ENCODE data around the gene CORO6. TPM values are rescaled to one million over a fixed set of nuclear protein-coding genes. Genes with fewer than 3 reads are reported as not detected.

CORO6 gene
- total and polyA plus RNA-seq, 2 of the 13 experiments (the other 11 are each of a cell fraction or from before 2014, with no cell fraction given) = 0.42 to 0.82 TPM

- TF ChIP-seq ZNF687 (CRISPR knock-in tag; IDR thresholded peaks at IDR 0.05) (peak; percentile 38; the same call in 1 of the 2 replicates), ZNF205 (CRISPR knock-in tag; IDR thresholded peaks at IDR 0.05) (0 out of 2 replicates have a peak, but pooled peaks have one; percentile 0), KDM1A (CRISPR knock-in tag; IDR thresholded peaks at IDR 0.05) (no peak), ZNF367 (CRISPR knock-in tag; IDR thresholded peaks at IDR 0.05; ENCODE audit: borderline replicate concordance) (no peak), MTA3 (CRISPR knock-in tag; IDR thresholded peaks at IDR 0.05) (no peak), ZFP36 (IDR thresholded peaks at IDR 0.05; ENCODE audit: borderline replicate concordance, low read depth, low read length, partially characterized antibody) (no peak), ERF (CRISPR knock-in tag; IDR thresholded peaks at IDR 0.05) (no peak), ZUFSP (CRISPR knock-in tag; IDR thresholded peaks at IDR 0.05; ENCODE audit: borderline replicate concordance) (no peak), ISX (CRISPR knock-in tag; conservative IDR thresholded peaks at IDR 0.05) (no peak), FIP1L1 (IDR thresholded peaks at IDR 0.05; ENCODE audit: borderline replicate concordance, insufficient read depth, low read depth, low read length) (no peak), ZNF775 (CRISPR knock-in tag; IDR thresholded peaks at IDR 0.05; ENCODE audit: borderline replicate concordance) (no peak), ISL2 (CRISPR knock-in tag; IDR thresholded peaks at IDR 0.05) (peak; percentile 5; the same call in 1 of the 2 replicates), CENPX (CRISPR knock-in tag; IDR thresholded peaks at IDR 0.05) (no peak), ZBTB8A (CRISPR knock-in tag; IDR thresholded peaks at IDR 0.05; ENCODE audit: borderline replicate concordance, low read depth) (no peak), ZNF296 (CRISPR knock-in tag; conservative IDR thresholded peaks at IDR 0.05) (no peak), PREB (CRISPR knock-in tag; IDR thresholded peaks at IDR 0.05) (no peak), REST (IDR thresholded peaks at IDR 0.05; ENCODE audit: borderline replicate concordance in 1 of 2, low read depth in 1 of 2, low read length in 2 of 2) (no peak), ZNF567 (CRISPR knock-in tag; IDR thresholded peaks at IDR 0.05; ENCODE audit: borderline replicate concordance) (no peak)
These were observed 32.9 kb downstream of the CORO6 start, which contains the start of gene GIT1 (continued) for GRCh38 chr17:29589524-29590410.
